Lung microvascular endothelial cell (primary cell): ENCODE measurements around the gene KRTAP6-2. TPM values are rescaled to one million over a fixed set of nuclear protein-coding genes. Genes with fewer than 3 reads are reported as not detected.

Experiments used
- DNase-seq, 2 donors: peaks; one replicate each; pipeline versions ENCODE4 v3.0.0 to v3.0.0-alpha.2; 2010; ENCODE audit warnings: low read depth in 2 of 2
- total RNA-seq: library from RNA; depleted of rRNA; stranded (reverse); fragments of >200 nt; gene quantifications from 2 replicates; pipeline ENCODE4 v1.2.1, GENCODE V29; 2014

The KRTAP6-2 gene
- total RNA-seq = not detected in 2 replicates

- DNase-seq = no peak
Observed at GRCh38 chr21:30598802-30599201, at the start of gene KRTAP6-2. Gene KRTAP6-2, minus strand, starts transcription at chr21:30598902. Its CDS starts 28 bp downstream, at chr21:30598874.

- DNase-seq = no peak
Observed at GRCh38 chr21:30646904-30647414, 48.3 kb upstream of the KRTAP6-2 start.

GRCh38 chr21:30642564-30642963 is 43.9 kb upstream of the KRTAP6-2 start, which contains the start of gene KRTAP20-3:
Gene KRTAP20-3, plus strand, starts transcription at chr21:30642864.
- no peak for DNase-seq

GRCh38 chr21:30638686-30639085 is 40.0 kb upstream of the KRTAP6-2 start:
- DNase-seq = no peak

- DNase-seq = no peak
Observed at GRCh38 chr21:30634906-30635305, 36.2 kb upstream of the KRTAP6-2 start, which contains the start of gene KRTAP20-2. Gene KRTAP20-2, plus strand, starts transcription at chr21:30635206. Its CDS starts 58 bp downstream, at chr21:30635264.

GRCh38 chr21:30629200-30629599 is 30.5 kb upstream of the KRTAP6-2 start:
- no peak for DNase-seq

- no peak for DNase-seq
Observed at GRCh38 chr21:30628109-30628508, 29.4 kb upstream of the KRTAP6-2 start.

- DNase-seq = no peak
Observed at GRCh38 chr21:30625449-30626165, 26.9 kb upstream of the KRTAP6-2 start.

- no peak for DNase-seq
Observed at GRCh38 chr21:30623362-30623761, 24.7 kb upstream of the KRTAP6-2 start.

- DNase-seq = no peak
Observed at GRCh38 chr21:30620522-30620921, 21.8 kb upstream of the KRTAP6-2 start, which contains the start of gene KRTAP20-4. Gene KRTAP20-4, plus strand, starts transcription at chr21:30620627.

- no peak for DNase-seq
Observed at GRCh38 chr21:30620080-30620479, 21.4 kb upstream of the KRTAP6-2 start.

GRCh38 chr21:30616125-30616524 is 17.4 kb upstream of the KRTAP6-2 start, which contains the start of gene KRTAP20-1:
Gene KRTAP20-1, plus strand, starts transcription at chr21:30616425. Its CDS starts 30 bp downstream, at chr21:30616455.
- no peak for DNase-seq

- no peak for DNase-seq
Observed at GRCh38 chr21:30615199-30615598, 16.5 kb upstream of the KRTAP6-2 start.

GRCh38 chr21:30613836-30614235 is 15.1 kb upstream of the KRTAP6-2 start, which contains the start of gene KRTAP6-1:
Gene KRTAP6-1, minus strand, starts transcription at chr21:30613930. Its CDS starts 26 bp downstream, at chr21:30613904.
- no peak for DNase-seq

GRCh38 chr21:30612132-30612531 is 13.4 kb upstream of the KRTAP6-2 start:
- no peak for DNase-seq

GRCh38 chr21:30605968-30606367 is 7.3 kb upstream of the KRTAP6-2 start:
- DNase-seq = no peak

GRCh38 chr21:30600787-30601186 is 2.1 kb upstream of the KRTAP6-2 start, which contains the start of gene KRTAP22-1:
Gene KRTAP22-1, plus strand, starts transcription at chr21:30601087.
- DNase-seq = no peak

GRCh38 chr21:30592140-30592539 is 6.6 kb downstream of the KRTAP6-2 start, which contains the start of gene KRTAP6-3:
Gene KRTAP6-3, plus strand, starts transcription at chr21:30592440. Its CDS starts 6 bp downstream, at chr21:30592446.
- DNase-seq = no peak

- no peak for DNase-seq
Observed at GRCh38 chr21:30590297-30590696, 8.4 kb downstream of the KRTAP6-2 start, which contains the start of gene KRTAP22-2. Gene KRTAP22-2, minus strand, starts transcription at chr21:30590397.

- DNase-seq = no peak
Observed at GRCh38 chr21:30582870-30583269, 15.8 kb downstream of the KRTAP6-2 start.

GRCh38 chr21:30580132-30580531 is 18.6 kb downstream of the KRTAP6-2 start:
- no peak for DNase-seq

- no peak for DNase-seq
Observed at GRCh38 chr21:30579346-30579745, 19.4 kb downstream of the KRTAP6-2 start.
